CD14-positive monocyte (primary cell): Measurements from ENCODE around the gene ZNF70. TPM values are rescaled to one million over a fixed set of nuclear protein-coding genes. Genes with fewer than 3 reads are reported as not detected.

Experiments
- DNase-seq, 3 donors: peaks; one replicate each; pipeline ENCODE4 v3.0.0-alpha.2; 2011 to 2022
- H2AFZ ChIP-seq: 2 replicates; pipeline ENCODE4 v1.6.0; 2012; ENCODE audit warnings: mild to moderate bottlenecking, low read depth, low read length, inconsistent platforms; ENCODE audit not compliant: insufficient read depth, poor library complexity, severe bottlenecking
- H3K27ac ChIP-seq, 2 donors: 1 replicate in 1 of 2; 2 replicates in 1 of 2; pipeline ENCODE4 v1.5.1; 2012 to 2013; ENCODE audit warnings: low read length in 2 of 2, control low read depth in 1 of 2, inconsistent platforms in 1 of 2, low read depth in 1 of 2, mild to moderate bottlenecking in 1 of 2
- H3K27me3 ChIP-seq, 2 donors: one replicate each; pipeline versions ENCODE4 v1.6.0 to v1.6.1; 2011 to 2013; ENCODE audit warnings: low read length in 2 of 2; ENCODE audit not compliant: control insufficient read depth in 2 of 2, insufficient read depth in 2 of 2
- H3K36me3 ChIP-seq, 2 donors: replicated peaks in 1 of 2; 1 replicate in 1 of 2; 2 replicates in 1 of 2; pipeline versions ENCODE4 v1.5.1 to v1.6.1; 2012 to 2013; ENCODE audit warnings: low read length in 2 of 2, control low read depth in 1 of 2, inconsistent platforms in 1 of 2, mild to moderate bottlenecking in 1 of 2; ENCODE audit not compliant: insufficient read depth in 2 of 2, control insufficient read depth in 1 of 2
- H3K4me1 ChIP-seq, 2 donors: 1 replicate in 1 of 2; 2 replicates in 1 of 2; pipeline versions ENCODE4 v1.5.1 to v1.6.1; 2012 to 2013; ENCODE audit warnings: low read length in 2 of 2, control low read depth in 1 of 2, inconsistent platforms in 1 of 2, mild to moderate bottlenecking in 1 of 2, moderate library complexity in 1 of 2; ENCODE audit not compliant: insufficient read depth in 2 of 2, control insufficient read depth in 1 of 2
- H3K4me2 ChIP-seq: replicated peaks from 2 replicates; pipeline ENCODE3; 2012; ENCODE audit warnings: low read length, moderate library complexity, mild to moderate bottlenecking; ENCODE audit not compliant: poor library complexity, severe bottlenecking; ENCODE audit errors: extremely low read depth
- H3K4me3 ChIP-seq, 3 experiments: fragments of 200-600 bp in 1 of 3; sonication (generic) in 1 of 3; replicated peaks in 1 of 3; 1 replicate in 2 of 3; 2 replicates in 1 of 3; pipeline ENCODE4 v1.5.1; 2011 to 2013; ENCODE audit warnings: low read length in 3 of 3, mild to moderate bottlenecking in 3 of 3, control low read depth in 2 of 3, low read depth in 2 of 3, inconsistent platforms in 1 of 3, moderate library complexity in 1 of 3
- H3K79me2 ChIP-seq: 2 replicates; pipeline ENCODE4 v1.6.0; 2012; ENCODE audit warnings: mild to moderate bottlenecking, control low read depth, inconsistent platforms, low read length, moderate library complexity; ENCODE audit not compliant: insufficient read depth
- H3K9ac ChIP-seq: 2 replicates; pipeline ENCODE4 v1.6.0; 2017; ENCODE audit warnings: low read length, mild to moderate bottlenecking; ENCODE audit not compliant: insufficient read depth, poor library complexity, severe bottlenecking
- H3K9me3 ChIP-seq, 2 donors: replicated peaks in 1 of 2; 1 replicate in 1 of 2; 2 replicates in 1 of 2; pipeline versions ENCODE4 v1.5.1 to v1.6.1; 2012 to 2013; ENCODE audit warnings: low read length in 2 of 2, control low read depth in 1 of 2; ENCODE audit not compliant: control insufficient read depth in 1 of 2, insufficient read depth in 1 of 2
- H4K20me1 ChIP-seq: 2 replicates; pipeline ENCODE4 v1.6.0; 2012; ENCODE audit warnings: mild to moderate bottlenecking, low read length, control low read depth, moderate library complexity; ENCODE audit not compliant: insufficient read depth
- H3K27ac Mint-ChIP-seq, 7 donors: one replicate each; pipeline ENCODE4 v1.8.0; 2020; ENCODE audit warnings: mild to moderate bottlenecking in 7 of 7, mixed read lengths in 7 of 7, moderate library complexity in 6 of 7, inconsistent platforms in 2 of 7
- H3K27me3 Mint-ChIP-seq, 3 donors: one replicate each; pipeline ENCODE4 v1.8.0; 2021 to 2022; ENCODE audit warnings: low read depth in 3 of 3, mild to moderate bottlenecking in 3 of 3, mixed read lengths in 3 of 3, moderate library complexity in 3 of 3, inconsistent platforms in 1 of 3
- H3K36me3 Mint-ChIP-seq, 2 donors: one replicate each; pipeline ENCODE4 v1.8.0; 2020; ENCODE audit warnings: mixed read lengths in 2 of 2, inconsistent platforms in 1 of 2, mild to moderate bottlenecking in 1 of 2
- H3K4me1 Mint-ChIP-seq: one replicate; pipeline ENCODE4 v1.8.0; 2020; ENCODE audit warnings: mild to moderate bottlenecking, mixed read lengths
- H3K4me3 Mint-ChIP-seq, 2 donors: one replicate each; pipeline ENCODE4 v1.8.0; 2020; ENCODE audit warnings: mild to moderate bottlenecking in 2 of 2, mixed read lengths in 2 of 2, moderate library complexity in 1 of 2
- H3K9me3 Mint-ChIP-seq, 7 donors: one replicate each; pipeline ENCODE4 v1.8.0; 2020 to 2022; ENCODE audit warnings: mixed read lengths in 7 of 7, mild to moderate bottlenecking in 6 of 7, moderate library complexity in 6 of 7, inconsistent platforms in 2 of 7
- WGBS: methylation state at CpG from one replicate; pipeline ENCODE4 v1.1.5; 2013; ENCODE audit warnings: missing lambda C conversion rate; ENCODE audit not compliant: insufficient coverage; 5-methylcytosine and 5-hydroxymethylcytosine counted together
- intact Hi-C, 2 donors: fragments of 100-400 bp; cut with micrococcal nuclease; formaldehyde crosslinking; loops; one replicate each; pipeline versions ENCODE4 v1.15.0 to v1.15.1; 2023
- polyA plus RNA-seq, 3 donors: library from polyadenylated mRNA; depleted of rRNA in 1 of 3; unstranded in 2 of 3; stranded (reverse) in 1 of 3; fragments of 300-500 nt in 2 of 3; fragments of >200 nt in 1 of 3; fragmentation: Illumina TruSeq in 2 of 3; gene quantifications; 1 replicate in 2 of 3; 2 replicates in 1 of 3; pipeline ENCODE4 v1.2.3, GENCODE V29; 2012 to 2021
- TF ChIP-seq, protein P1 (sequence below): fragments of 200-600 bp; IDR thresholded peaks from one replicate; pipeline ENCODE4 v1.8.0; 2022; ENCODE audit warnings: antibody characterized with exemption, mild to moderate bottlenecking

ZNF70 gene
- polyA plus RNA-seq, 3 donors: 0.04 to 0.85 (median 0.09) TPM

DNA sequence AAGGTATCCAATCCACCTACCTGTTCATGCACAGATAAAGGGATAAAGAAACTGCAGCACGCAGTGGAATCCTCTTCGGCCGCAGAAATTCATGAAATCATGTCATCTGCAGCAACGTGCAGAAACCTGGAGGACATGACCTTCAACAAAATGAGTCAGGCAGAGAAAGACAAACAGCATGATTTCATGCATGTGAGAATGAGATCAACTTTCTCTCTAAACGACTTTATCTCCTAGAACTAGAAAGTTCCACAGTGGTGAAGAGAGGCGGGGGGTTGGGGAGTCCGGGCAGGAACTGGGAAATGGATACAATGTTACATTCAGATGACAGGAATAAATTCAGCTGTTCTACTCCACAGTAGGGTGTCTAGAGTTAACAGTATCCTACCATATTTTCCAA lies 50.2 kb downstream of the ZNF70 start:
- no peak overlapping the region for H3K4me3 Mint-ChIP-seq
- Histone ChIP-seq H3K4me3 (no peak overlapping the region), H3K9me3 (no peaks in the 10 kb centered on the region), H3K9ac (no peak overlapping the region), H3K27me3 (no peaks in the 10 kb centered on the region), H4K20me1 (peaks cover 31% of the 10 kb centered on the region), H3K4me2 (no peak overlapping the region), H3K36me3 (peaks cover 66 to 80% of the 10 kb centered on the region in 2 donors), H2AFZ (no peak overlapping the region), H3K79me2 (peaks cover 48% of the 10 kb centered on the region), H3K27ac (no peak overlapping the region), H3K4me1 (peaks cover 28 to 29% of the 10 kb centered on the region in 2 donors)
- H3K27me3 Mint-ChIP-seq: peaks cover 0 to 1% (median 0%) of the 10 kb centered on the region in 3 donors
- peaks cover 32% of the 10 kb centered on the region for H3K4me1 Mint-ChIP-seq
- WGBS: 96% methylated on average over 4 of the region's 7 CpGs
- intact Hi-C loops: no loop called here
- TF ChIP-seq, protein P1, sequence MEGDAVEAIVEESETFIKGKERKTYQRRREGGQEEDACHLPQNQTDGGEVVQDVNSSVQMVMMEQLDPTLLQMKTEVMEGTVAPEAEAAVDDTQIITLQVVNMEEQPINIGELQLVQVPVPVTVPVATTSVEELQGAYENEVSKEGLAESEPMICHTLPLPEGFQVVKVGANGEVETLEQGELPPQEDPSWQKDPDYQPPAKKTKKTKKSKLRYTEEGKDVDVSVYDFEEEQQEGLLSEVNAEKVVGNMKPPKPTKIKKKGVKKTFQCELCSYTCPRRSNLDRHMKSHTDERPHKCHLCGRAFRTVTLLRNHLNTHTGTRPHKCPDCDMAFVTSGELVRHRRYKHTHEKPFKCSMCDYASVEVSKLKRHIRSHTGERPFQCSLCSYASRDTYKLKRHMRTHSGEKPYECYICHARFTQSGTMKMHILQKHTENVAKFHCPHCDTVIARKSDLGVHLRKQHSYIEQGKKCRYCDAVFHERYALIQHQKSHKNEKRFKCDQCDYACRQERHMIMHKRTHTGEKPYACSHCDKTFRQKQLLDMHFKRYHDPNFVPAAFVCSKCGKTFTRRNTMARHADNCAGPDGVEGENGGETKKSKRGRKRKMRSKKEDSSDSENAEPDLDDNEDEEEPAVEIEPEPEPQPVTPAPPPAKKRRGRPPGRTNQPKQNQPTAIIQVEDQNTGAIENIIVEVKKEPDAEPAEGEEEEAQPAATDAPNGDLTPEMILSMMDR: no peak
- no peak for DNase-seq
- H3K36me3 Mint-ChIP-seq: peaks cover 75 to 81% of the 10 kb centered on the region in 2 donors
- H3K9me3 Mint-ChIP-seq: no peaks in the 10 kb centered on the region
- peak overlapping the region in 2 of 7 donors; percentile 17 to 27 for H3K27ac Mint-ChIP-seq

DNA sequence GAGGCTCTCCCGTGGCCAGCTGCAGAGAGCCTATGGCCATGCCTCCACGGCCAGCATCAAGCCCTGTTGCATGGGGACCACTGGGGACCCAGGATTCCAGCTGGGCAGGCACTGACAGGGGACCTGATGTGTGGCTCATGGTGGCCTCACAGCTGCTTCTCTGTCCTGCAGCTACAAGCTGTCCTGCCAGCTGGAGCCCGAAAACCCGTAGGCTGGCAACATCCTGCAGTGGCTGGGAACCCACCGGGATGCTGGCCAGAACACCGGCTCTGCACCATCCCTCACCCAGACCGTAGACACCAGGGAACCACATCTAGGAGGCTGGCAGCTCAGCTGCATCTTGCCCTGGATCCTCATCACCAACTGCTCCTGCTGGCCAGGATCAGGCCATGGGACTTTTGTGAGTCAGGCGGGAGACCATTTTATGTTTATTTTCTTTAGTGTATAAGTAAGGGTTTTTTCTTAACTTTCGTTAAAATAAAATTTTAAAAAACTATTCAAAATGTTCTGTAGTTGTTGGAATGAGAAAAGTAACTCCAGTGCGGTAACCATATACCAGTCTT lies 52.2 kb downstream of the ZNF70 start:
- Histone ChIP-seq H2AFZ (no peak overlapping the region), H3K36me3 (peaks cover 56 to 75% of the 10 kb centered on the region in 2 donors), H3K27ac (peak overlapping the region in 1 of 2 donors; percentile 90), H3K4me3 (no peak overlapping the region), H3K9ac (no peak overlapping the region), H3K79me2 (peaks cover 35% of the 10 kb centered on the region), H3K4me1 (peaks cover 40 to 41% of the 10 kb centered on the region in 2 donors), H3K4me2 (no peak overlapping the region), H3K27me3 (no peaks in the 10 kb centered on the region), H3K9me3 (no peaks in the 10 kb centered on the region), H4K20me1 (peaks cover 14% of the 10 kb centered on the region)
- TF ChIP-seq, protein P1: no peak
- DNase-seq: no peak
- Mint-ChIP-seq H3K36me3 (peaks cover 73 to 78% of the 10 kb centered on the region in 2 donors), H3K4me1 (peaks cover 41% of the 10 kb centered on the region), H3K27me3 (no peaks in the 10 kb centered on the region), H3K4me3 (no peak overlapping the region), H3K27ac (peak overlapping the region in 6 of 7 donors; percentile 26 to 98 (median 84)), H3K9me3 (no peaks in the 10 kb centered on the region)
- WGBS: 98% methylated on average over 5 of the region's 10 CpGs
- intact Hi-C loops: no loop called here
